HepG2 (cell line): ENCODE data around the gene CASR.

Experiments
- MYC ChIP-seq: sonication (generic); formaldehyde crosslinking; IDR thresholded peaks from 2 replicates; pipeline ENCODE4 v1.9.0; 2021; ENCODE audit warnings: missing genetic modification reagents, borderline replicate concordance
- ZMYM3 ChIP-seq: sonication (generic); formaldehyde crosslinking; IDR thresholded peaks from 2 replicates; pipeline ENCODE4 v1.5.1; 2020; ENCODE audit warnings: mild to moderate bottlenecking, missing genetic modification reagents

- TF ChIP-seq MYC (CRISPR knock-in tag) (no peak), ZMYM3 (CRISPR knock-in tag) (no peak)
Observed at GRCh38 chr3:122258757-122259371, 75.4 kb downstream of the CASR start.
